ENCODE measurements around the gene CYP4F22.

Gene CYP4F22

DNA sequence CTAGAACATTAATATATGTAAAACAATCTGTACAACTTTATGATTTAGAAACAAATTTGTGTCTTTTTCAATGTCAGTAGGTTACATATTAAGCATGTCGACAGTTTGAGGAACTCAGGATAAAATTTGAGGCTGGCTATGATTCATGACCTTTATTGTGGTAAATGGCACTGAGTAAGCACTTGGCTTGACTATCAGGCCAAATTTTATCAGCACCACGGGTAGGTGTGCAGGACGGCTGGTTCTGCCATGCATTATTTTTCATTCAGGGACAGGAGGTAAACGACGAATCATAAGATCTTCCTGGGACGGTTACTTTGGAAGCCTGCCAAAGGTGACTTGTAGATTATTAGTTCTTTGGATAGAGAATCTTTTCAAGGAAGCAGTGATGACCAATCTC lies 86.7 kb downstream of the CYP4F22 start:
- Histone ChIP-seq H2BK5ac (ENCODE audit: low read length) (no peak overlapping the region), H3K23ac (ENCODE audit: low read length) (no peak overlapping the region), H2BK15ac (replicated peaks; ENCODE audit: low read depth) (no peak overlapping the region), H3K4me2 (ENCODE audit: low read length) (no peak overlapping the region), H4K5ac (ENCODE audit: low read length) (no peak overlapping the region), H3K79me2 (ENCODE audit: control insufficient read depth, insufficient read depth, low read length) (no peaks in the 10 kb centered on the region), H3K18ac (ENCODE audit: low read length) (no peak overlapping the region), H3K27me3 (ENCODE audit: insufficient read depth, low read length, poor library complexity) (no peaks in the 10 kb centered on the region), H3K4me3 (ENCODE audit: low read length) (no peak overlapping the region), H3K27ac (ENCODE audit: low read depth, low read length) (no peak overlapping the region), H3K4ac (ENCODE audit: low read depth, low read length) (no peak overlapping the region), H3K36me3 (ENCODE audit: control insufficient read depth, insufficient read depth, low read length) (no peaks in the 10 kb centered on the region), H3K56ac (ENCODE audit: low read length) (no peak overlapping the region), H3K9ac (ENCODE audit: low read length) (no peak overlapping the region), H2AK5ac (ENCODE audit: low read length) (no peak overlapping the region), H3K4me1 (ENCODE audit: control insufficient read depth, low read depth, low read length) (no peaks in the 10 kb centered on the region), H2BK120ac (ENCODE audit: low read depth, low read length) (no peak overlapping the region), H3K79me1 (ENCODE audit: low read length) (no peaks in the 10 kb centered on the region), H4K8ac (ENCODE audit: low read depth, low read length) (no peak overlapping the region)
- DNase-seq: no peak
- WGBS (ENCODE audit: extremely low coverage, insufficient coverage, low lambda C conversion rate): no CpG with 5 or more reads among the region's 6 CpGs
